Astrocyte (in vitro differentiated cells and primary cell): ENCODE results near the gene P2RX4. TPM values are rescaled to one million over a fixed set of nuclear protein-coding genes. Genes with fewer than 3 reads are reported as not detected.

Experiments
- DNase-seq: peaks from one replicate; pipeline ENCODE4 v3.0.0-alpha.2; 2010; ENCODE audit warnings: low read depth
- FAIRE-seq: peaks from 2 replicates; lab custom pipeline; 2011; peaks lifted over from hg19 to GRCh38; lab: Jason Lieb, UNC
- H2AFZ ChIP-seq: 2 replicates; pipeline ENCODE4 v1.6.0; 2012; ENCODE audit warnings: low read depth, low read length, inconsistent platforms
- H3K27ac ChIP-seq: 2 replicates; pipeline ENCODE4 v1.5.1; 2011; ENCODE audit warnings: low read depth, low read length, inconsistent platforms
- H3K27me3 ChIP-seq: 2 replicates; pipeline ENCODE4 v1.6.0; 2011; ENCODE audit warnings: low read length, inconsistent platforms; ENCODE audit not compliant: insufficient read depth
- H3K36me3 ChIP-seq: 2 replicates; pipeline ENCODE4 v1.5.1; 2011; ENCODE audit warnings: low read length, inconsistent platforms; ENCODE audit not compliant: insufficient read depth
- H3K4me1 ChIP-seq: 2 replicates; pipeline ENCODE4 v1.5.1; 2011; ENCODE audit warnings: low read length, inconsistent platforms; ENCODE audit not compliant: insufficient read depth
- H3K4me2 ChIP-seq: 2 replicates; pipeline ENCODE4 v1.6.0; 2012; ENCODE audit warnings: low read length, inconsistent platforms
- H3K4me3 ChIP-seq: 2 replicates; pipeline ENCODE4 v1.5.1; 2011; ENCODE audit warnings: low read depth, mild to moderate bottlenecking, low read length, inconsistent platforms; ENCODE audit not compliant: insufficient read depth
- H3K79me2 ChIP-seq: 2 replicates; pipeline ENCODE4 v1.6.0; 2012; ENCODE audit warnings: mild to moderate bottlenecking, low read length, inconsistent platforms; ENCODE audit not compliant: insufficient read depth
- H3K9ac ChIP-seq: 2 replicates; pipeline ENCODE4 v1.6.0; 2012; ENCODE audit warnings: mild to moderate bottlenecking, low read length, inconsistent platforms
- H3K9me3 ChIP-seq: 2 replicates; pipeline ENCODE4 v1.5.1; 2012; ENCODE audit warnings: low read depth, mild to moderate bottlenecking, low read length, inconsistent platforms; ENCODE audit not compliant: insufficient read depth
- H4K20me1 ChIP-seq: 2 replicates; pipeline ENCODE4 v1.6.0; 2012; ENCODE audit warnings: low read length, inconsistent platforms; ENCODE audit not compliant: insufficient read depth
- H3K27ac Mint-ChIP-seq: one replicate; pipeline ENCODE4 v1.8.0; 2021; ENCODE audit warnings: mild to moderate bottlenecking, mixed read lengths; ENCODE audit not compliant: unreplicated experiment
- H3K27me3 Mint-ChIP-seq: one replicate; pipeline ENCODE4 v1.8.0; 2021; ENCODE audit warnings: low read depth, mixed read lengths; ENCODE audit not compliant: unreplicated experiment
- H3K36me3 Mint-ChIP-seq: one replicate; pipeline ENCODE4 v1.8.0; 2021; ENCODE audit warnings: low read depth, mixed read lengths; ENCODE audit not compliant: unreplicated experiment
- H3K4me1 Mint-ChIP-seq: one replicate; pipeline ENCODE4 v1.8.0; 2021; ENCODE audit warnings: low read depth, mixed read lengths; ENCODE audit not compliant: unreplicated experiment
- H3K4me3 Mint-ChIP-seq: one replicate; pipeline ENCODE4 v1.8.0; 2021; ENCODE audit warnings: mild to moderate bottlenecking, moderate library complexity, mixed read lengths; ENCODE audit not compliant: unreplicated experiment
- H3K9me3 Mint-ChIP-seq: one replicate; pipeline ENCODE4 v1.8.0; 2021; ENCODE audit warnings: mild to moderate bottlenecking, mixed read lengths; ENCODE audit not compliant: unreplicated experiment
- EZH2 ChIP-seq: IDR thresholded peaks from 2 replicates; pipeline ENCODE4 v1.6.1; 2012; ENCODE audit warnings: mild to moderate bottlenecking, low read length, inconsistent platforms; ENCODE audit not compliant: insufficient read depth
- total RNA-seq: library from RNA; stranded (reverse); gene quantifications from 2 replicates; pipeline ENCODE4 v1.2.1, GENCODE V29; 2021
- TF ChIP-seq, protein P1 (sequence below): IDR thresholded peaks from 2 replicates; pipeline ENCODE4 v1.5.1; 2011; ENCODE audit warnings: low read depth, mild to moderate bottlenecking, inconsistent platforms, low read length, moderate library complexity; ENCODE audit not compliant: insufficient read depth

The P2RX4 gene
- total RNA-seq, 1 donor from 2014 or later = 13.9 TPM

DNA sequence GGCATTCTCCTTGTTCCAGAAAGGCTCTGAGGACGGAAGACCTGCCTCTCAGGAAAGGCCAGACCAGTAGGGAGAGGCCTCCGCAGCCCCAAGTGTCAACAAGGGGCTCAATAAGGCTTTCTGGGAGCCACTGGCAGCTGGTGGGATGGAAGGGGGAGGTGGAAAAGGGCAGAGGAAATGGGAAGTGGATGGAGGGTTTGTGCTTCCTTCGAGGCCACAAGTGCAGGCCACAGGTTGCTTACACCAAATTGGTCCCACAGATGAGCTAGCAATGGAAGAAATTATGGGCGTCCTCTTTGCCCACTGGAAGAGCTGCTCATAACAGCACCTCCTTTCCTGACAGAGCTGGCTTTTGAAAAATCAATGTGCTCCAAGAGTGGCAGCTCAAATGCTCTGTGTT, 28.2 kb downstream of the P2RX4 start:
- H2AFZ ChIP-seq = no peak overlapping the region
- H3K4me1 ChIP-seq = no peaks in the 10 kb centered on the region
- no peak for DNase-seq
- H3K79me2 ChIP-seq = no peaks in the 10 kb centered on the region
- H3K27me3 ChIP-seq = no peaks in the 10 kb centered on the region
- no peaks in the 10 kb centered on the region for H3K9me3 Mint-ChIP-seq
- no peaks in the 10 kb centered on the region for H4K20me1 ChIP-seq
- no peaks in the 10 kb centered on the region for H3K9me3 ChIP-seq
- H3K27me3 Mint-ChIP-seq = no peaks in the 10 kb centered on the region
- H3K4me2 ChIP-seq = no peak overlapping the region
- H3K36me3 ChIP-seq = peaks cover 3% of the 10 kb centered on the region
- H3K4me3 ChIP-seq = no peak overlapping the region
- no peak overlapping the region for H3K27ac Mint-ChIP-seq
- TF ChIP-seq EZH2 = no peak
- TF ChIP-seq, protein P1, sequence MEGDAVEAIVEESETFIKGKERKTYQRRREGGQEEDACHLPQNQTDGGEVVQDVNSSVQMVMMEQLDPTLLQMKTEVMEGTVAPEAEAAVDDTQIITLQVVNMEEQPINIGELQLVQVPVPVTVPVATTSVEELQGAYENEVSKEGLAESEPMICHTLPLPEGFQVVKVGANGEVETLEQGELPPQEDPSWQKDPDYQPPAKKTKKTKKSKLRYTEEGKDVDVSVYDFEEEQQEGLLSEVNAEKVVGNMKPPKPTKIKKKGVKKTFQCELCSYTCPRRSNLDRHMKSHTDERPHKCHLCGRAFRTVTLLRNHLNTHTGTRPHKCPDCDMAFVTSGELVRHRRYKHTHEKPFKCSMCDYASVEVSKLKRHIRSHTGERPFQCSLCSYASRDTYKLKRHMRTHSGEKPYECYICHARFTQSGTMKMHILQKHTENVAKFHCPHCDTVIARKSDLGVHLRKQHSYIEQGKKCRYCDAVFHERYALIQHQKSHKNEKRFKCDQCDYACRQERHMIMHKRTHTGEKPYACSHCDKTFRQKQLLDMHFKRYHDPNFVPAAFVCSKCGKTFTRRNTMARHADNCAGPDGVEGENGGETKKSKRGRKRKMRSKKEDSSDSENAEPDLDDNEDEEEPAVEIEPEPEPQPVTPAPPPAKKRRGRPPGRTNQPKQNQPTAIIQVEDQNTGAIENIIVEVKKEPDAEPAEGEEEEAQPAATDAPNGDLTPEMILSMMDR = no peak
- H3K4me3 Mint-ChIP-seq = no peak overlapping the region
- no peak overlapping the region for H3K27ac ChIP-seq
- peaks cover 3% of the 10 kb centered on the region for H3K4me1 Mint-ChIP-seq
- H3K9ac ChIP-seq = no peak overlapping the region
- no peak for FAIRE-seq
- H3K36me3 Mint-ChIP-seq = peaks cover 9% of the 10 kb centered on the region

DNA sequence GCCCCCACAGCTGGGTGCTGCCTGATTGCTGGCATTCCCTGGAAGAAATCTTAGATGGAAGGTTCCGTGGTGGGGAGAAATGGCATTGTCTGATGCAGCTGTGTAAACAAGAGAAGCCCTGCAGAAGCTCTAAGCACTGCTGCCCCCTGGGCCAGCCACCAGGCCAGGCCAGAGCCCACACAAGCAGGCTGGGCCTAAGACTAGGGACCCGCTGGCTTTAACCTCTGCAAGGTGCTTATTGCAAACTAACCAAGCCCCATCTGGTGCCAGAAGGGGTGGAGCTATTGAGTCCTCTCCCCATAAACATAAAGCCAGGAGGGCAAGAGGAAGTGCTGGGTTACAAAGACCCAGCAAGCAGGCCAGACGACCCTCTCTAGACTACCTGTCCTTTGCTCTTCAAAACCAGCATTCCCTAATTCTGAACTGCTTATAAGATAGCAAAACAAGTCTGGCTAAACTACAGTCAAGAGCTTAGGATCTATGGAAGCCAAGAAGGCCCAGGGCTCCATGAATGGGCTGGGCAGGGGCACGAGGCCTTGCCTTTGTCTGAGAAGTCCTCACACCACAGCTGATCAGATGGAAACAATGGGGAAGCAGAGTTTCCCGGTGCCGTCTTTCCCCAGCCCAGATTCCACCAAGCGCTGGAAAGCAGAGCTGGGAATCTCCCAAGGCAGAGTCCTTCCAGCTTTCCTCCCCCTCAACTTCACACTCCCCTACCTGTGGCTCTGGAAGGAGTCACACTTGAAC, 28.8 kb downstream of the P2RX4 start:
- no peaks in the 10 kb centered on the region for H3K79me2 ChIP-seq
- H3K27ac Mint-ChIP-seq = no peak overlapping the region
- H3K4me1 Mint-ChIP-seq = peaks cover 3% of the 10 kb centered on the region
- no peak for DNase-seq
- H3K9me3 Mint-ChIP-seq = no peaks in the 10 kb centered on the region
- H3K27ac ChIP-seq = no peak overlapping the region
- peaks cover 3% of the 10 kb centered on the region for H3K36me3 ChIP-seq
- no peak overlapping the region for H3K4me2 ChIP-seq
- H2AFZ ChIP-seq = no peak overlapping the region
- no peaks in the 10 kb centered on the region for H3K9me3 ChIP-seq
- H4K20me1 ChIP-seq = no peaks in the 10 kb centered on the region
- FAIRE-seq = no peak
- no peak overlapping the region for H3K4me3 ChIP-seq
- H3K27me3 ChIP-seq = no peaks in the 10 kb centered on the region
- H3K36me3 Mint-ChIP-seq = peaks cover 7% of the 10 kb centered on the region
- H3K4me3 Mint-ChIP-seq = no peak overlapping the region
- H3K4me1 ChIP-seq = no peaks in the 10 kb centered on the region
- H3K27me3 Mint-ChIP-seq = no peaks in the 10 kb centered on the region
- no peak overlapping the region for H3K9ac ChIP-seq
- no peak for TF ChIP-seq EZH2
- TF ChIP-seq, protein P1 = no peak
